OCI-M1 (cell line): ENCODE results near the gene APEX1.
"Not testable (repeated sequence)": the region's sequence is repeated elsewhere in the genome, so short reads cannot be mapped to it uniquely, and the experiment has no call there.

ENCODE experiments used
- DNase-seq: peaks from one replicate; lab custom pipeline; 2025; lab: John Stamatoyannopoulos, UW

The APEX1 gene

DNA sequence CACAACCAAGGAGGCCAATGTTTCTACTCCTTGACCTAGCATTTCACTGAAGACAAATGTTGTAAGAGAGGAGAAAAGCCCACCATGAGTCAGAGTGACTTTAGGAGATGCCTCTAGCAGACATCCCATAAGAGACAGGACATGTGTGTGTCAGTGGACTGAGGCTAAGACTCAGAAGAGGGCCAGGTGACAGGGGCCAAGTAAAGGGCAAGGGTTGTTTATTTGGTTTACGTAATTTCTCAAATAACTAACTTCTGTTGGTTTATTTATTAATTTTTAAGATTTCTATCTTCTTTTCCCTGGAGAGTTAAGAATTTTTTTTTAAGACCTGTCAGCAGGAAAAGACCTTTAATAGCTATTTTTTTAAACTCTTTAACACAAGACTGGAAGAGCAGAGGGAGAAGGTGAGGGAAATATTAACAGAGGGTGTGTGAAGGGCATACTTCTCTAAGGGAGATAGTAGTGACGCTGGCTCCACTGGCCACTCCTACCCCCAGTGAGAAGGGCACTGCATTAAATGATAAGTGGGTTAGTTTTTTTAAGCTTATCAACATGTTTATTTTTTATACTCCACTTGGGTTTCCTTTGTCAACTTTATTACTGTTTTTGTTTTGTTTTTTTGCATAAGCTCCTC, 17.6 kb downstream of the APEX1 start:
- no peak for DNase-seq

GRCh38 chr14:20476776-20477175, 21.8 kb downstream of the APEX1 start:
- peak; percentile 69 for DNase-seq

DNA sequence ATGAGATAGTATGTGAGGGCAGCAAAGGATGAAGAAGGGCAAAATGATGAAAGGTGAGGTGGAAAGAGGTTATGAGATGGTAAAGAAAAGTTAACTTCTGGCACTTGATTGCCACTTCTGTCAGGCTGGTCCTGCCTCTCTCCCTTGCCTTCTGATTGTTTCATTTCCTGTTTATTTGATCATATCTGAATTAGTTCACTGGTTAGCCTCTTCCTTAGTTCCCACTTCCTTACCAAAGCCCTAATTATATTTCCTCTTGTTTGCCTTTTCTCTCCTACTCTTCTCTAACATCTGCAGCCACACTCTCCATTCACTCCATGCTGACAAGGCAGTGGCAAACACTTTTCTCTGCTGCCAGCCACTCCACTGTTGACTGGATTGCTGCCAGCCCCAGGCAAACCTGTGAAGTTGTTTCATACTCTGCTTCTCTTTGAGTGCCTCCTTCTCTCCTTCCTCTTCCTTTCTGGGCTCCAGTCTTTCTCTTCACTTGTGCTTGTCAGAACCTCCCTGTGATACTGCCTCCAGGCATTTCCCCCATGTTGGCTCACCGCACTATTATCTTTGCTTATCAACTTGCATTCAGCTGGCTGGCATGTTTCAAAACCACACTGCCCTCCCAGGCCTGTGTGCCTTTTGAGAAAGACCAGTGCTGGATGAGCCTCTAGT, 22.3 kb downstream of the APEX1 start:
- peak; percentile 96 for DNase-seq

- no peak for DNase-seq
These were observed 23.9 kb downstream of the APEX1 start for GRCh38 chr14:20478894-20479293.

DNA sequence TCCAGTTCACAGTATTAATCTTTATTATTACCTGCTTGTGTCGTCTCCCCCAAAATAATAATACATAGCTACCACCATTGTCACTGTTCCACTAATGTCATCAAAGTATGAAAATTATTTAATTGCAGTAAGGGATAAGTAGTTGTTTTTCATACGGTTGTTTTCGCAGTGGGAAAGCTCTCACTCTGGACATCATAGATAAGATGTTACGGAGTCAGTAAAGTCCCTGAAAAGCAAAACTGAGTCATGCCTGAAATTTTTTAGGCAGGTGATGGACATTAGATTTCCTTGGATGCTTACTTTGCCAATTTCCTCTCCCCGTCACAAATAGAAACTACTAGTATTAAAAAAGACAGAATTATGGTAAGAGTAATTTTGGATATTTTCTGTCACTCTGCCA, 27.4 kb downstream of the APEX1 start:
- peak; percentile 57 for DNase-seq

DNA sequence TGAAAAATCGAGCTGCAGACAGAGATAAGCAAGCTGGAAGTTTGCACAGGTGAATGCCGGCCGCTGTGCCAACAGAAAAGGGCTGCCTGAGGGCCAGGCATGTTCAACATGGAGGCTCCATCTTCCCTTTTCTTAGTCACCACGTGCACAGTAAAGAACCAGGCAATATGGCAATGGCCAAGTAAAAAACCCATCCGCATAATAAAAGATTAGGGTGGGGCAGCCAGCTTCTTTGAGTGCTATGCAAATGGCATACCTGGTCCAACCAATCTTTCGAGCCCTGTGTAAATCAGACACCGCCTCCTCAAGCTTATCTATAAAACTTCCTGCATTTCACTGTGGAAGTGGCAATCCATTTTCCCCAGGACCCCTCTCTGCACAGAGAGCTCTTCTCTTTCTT, 30.9 kb downstream of the APEX1 start:
- DNase-seq: no peak

- no peak for DNase-seq
These were observed 31.8 kb downstream of the APEX1 start for GRCh38 chr14:20486684-20487395.

GRCh38 chr14:20487396-20487725, 32.3 kb downstream of the APEX1 start:
- peak; percentile 18 for DNase-seq

DNA sequence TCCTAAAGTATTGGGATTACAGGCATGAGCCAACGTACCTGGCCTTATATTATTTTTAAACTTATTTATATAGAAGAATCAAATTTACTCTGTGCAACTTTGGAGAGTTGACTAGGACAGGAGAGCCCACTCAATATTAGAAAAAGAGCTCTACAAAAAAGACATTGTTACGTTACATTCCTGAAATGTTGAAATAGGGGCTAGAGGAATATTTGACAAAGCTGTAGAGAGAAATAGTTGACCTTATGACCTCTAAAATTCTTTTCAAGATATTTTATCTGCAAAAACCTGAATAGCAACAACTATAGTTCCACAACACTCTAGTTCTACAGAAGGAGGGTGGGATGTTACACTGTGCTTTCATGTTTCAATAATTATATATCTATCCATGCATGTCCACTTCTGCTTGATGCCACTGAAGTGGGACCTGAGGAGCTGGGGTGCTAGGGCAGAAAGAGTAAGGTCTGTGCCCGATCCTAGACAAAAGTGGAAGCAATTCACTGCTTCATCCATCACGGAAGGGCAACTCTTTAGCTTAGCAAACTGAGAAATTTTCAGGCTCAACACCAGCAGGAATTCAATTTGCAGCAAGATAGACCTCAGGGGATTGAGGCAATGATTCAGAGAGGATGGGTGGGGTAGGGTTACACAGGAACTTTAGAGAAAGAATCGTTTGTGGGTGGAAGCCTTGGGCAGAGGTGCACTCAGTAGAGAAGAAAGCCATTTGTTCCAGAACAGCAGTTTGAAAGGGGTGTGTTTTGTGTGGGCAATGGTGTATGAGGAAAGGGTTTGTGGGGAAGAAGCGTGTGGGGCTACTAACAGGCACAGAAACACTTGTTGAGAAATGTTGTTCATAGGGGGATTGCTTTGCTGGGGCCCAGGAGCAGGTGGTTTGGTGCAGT, 34.3 kb downstream of the APEX1 start:
- DNase-seq: no peak

DNA sequence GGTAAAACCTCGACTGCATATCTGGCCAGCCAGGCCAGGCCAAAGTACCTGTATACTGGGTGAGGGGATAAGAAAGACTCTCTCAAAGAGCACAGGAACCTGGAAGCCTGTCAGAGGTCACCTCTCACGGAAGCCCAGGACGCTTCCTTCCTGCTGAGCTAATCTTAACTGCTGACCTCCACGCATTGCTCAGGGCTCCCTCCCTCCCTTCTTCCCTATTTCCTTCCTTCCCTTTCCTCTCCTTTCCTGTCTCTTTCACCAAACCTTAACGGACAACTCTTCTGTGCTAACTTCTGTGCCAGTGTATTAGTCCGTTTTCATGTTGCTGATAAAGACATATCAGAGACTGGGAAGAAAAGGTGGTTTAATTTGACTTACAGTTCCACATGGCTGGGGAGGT, 35.5 kb downstream of the APEX1 start:
- DNase-seq: peak; percentile 35

DNA sequence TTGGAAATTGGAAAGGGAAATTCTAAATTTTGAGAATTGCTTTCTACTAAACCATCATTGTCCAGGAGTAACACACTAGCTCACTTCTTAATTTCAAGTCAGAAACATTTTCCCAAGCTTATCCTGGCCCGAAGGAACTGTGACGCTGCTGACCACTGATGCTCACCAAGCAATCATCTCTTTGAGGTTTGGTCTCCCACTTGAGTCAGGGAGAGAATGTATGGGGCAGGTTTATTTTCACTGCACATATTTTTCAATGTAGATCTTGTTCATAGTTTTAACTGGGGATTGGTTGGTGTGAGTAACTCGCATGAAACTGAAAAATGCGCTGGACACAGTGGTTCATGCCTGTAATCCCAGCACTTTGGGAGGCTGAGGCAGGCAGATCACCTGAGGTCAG, 37.5 kb downstream of the APEX1 start:
- DNase-seq: no peak

DNA sequence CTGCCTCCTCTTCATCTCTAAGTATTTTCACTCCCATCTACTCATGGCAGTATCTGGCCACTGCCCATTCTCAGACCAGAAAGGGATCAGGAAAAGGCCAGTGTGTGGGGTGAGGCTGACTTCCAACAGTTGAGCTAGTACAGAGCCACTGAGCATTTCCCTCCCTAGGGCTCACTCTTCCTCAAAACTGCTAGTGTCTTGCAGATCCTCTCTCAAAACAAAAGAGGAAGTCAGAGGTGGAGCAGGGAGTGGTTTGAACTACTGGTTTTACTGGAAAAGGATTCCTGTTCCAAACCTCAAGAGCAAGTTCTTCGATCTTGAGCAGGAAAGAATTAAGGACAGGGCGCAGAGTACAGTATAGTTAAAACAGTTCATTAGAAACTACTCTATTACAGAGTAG, 38.6 kb downstream of the APEX1 start:
- peak; percentile 84 for DNase-seq

DNA sequence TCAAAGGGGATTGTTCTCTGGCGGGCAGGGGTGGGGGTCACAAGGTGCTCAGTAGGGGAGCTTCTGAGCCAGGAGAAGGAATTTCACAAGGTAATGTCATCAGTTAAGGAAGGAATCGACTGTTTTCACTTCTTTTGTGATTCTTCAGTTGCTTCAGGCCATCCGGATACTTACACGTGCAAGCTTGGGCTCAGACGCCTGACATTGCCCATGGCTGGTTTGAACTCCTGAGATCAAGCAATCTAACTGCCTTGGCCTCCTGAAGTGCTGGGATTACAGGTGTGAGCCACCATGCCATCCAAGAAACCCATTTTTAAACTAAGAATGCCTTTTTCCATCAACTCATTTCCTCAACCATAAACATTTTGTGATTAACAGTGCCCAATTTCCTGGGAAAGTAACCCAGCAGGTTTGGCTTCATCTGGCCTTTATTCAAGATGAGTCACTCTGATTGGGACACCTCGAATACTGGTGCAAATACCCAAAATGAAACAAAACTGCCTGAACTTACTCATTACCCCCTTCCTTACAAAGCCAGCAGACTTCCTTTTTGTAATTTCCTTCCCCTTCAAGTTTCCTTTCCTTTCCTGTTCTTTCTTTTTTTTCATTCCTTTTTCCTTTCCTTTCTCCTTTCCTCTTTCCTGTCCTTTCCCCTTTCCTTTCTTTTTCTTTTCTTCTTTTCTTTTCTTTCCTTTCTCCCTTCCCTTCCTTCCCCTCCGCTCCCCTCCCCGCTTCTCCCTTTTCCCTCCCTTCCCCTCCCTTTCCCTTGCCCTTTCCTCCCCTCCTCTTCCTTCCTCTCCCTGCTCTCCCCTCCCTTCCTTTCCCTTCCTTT, 40.1 kb downstream of the APEX1 start:
- DNase-seq: no peak

DNA sequence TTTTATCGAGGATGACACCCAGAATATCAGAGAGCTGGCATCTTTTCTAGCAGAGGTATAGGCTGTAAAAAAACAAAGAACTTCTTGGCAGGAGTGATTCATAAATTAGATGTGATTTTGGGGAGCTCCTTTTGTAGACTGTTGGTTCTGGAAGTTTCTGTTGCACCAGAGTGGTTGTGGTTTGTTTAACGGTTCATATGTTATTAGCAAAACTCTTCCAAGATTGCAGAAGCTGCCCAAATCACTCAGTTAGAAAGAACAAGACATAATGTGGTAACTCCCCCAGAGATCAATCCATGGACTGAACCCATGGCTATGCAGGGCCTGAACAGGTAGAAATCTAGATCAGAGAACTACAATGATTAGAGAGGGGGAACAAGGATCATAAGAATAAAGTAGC, 43.6 kb downstream of the APEX1 start:
- DNase-seq: no peak

DNA sequence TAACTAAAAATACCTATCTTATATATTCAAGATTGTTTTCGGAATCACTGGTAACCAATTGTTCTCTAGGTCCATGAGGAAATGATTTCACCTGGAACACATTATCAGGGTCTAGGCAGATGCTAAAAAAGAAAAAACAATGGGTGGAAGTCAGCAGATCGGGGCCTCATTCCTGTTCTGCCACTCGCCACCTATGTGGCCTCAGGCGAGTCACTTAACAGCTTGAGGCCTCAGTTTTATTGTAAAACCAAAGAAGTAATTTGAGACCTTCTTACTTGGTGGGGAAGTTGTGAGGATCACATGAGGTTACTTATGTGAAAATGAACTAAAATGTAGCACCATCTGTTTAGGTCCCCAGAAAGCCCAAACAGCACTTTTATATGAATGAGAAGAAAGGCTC, 44.1 kb downstream of the APEX1 start:
- DNase-seq: no peak

- no peak for DNase-seq
These were observed 44.9 kb downstream of the APEX1 start for GRCh38 chr14:20499881-20500280.

DNA sequence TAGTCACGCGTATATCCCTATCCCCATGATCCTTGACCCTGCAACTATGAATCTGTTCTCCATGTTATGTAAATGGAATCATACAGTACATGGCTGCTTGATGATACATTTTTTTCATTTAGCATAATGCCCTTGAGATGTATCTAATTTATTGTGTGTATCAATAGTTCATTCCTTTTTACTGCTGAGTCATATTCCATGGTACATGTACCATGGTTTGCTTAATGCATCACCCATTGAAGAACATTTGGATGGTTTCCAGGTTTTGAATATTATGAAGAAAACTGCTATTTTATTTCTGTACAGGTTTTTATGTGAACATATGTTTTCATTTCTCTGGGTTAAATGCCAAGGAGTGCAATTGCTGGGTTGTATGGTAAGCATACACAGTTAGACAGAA, 46.3 kb downstream of the APEX1 start:
- no peak for DNase-seq

GRCh38 chr14:20503898-20504297, 48.9 kb downstream of the APEX1 start:
- DNase-seq: no peak

GRCh38 chr14:20506276-20506675, 51.2 kb downstream of the APEX1 start:
- DNase-seq: not testable (repeated sequence)

- not testable (repeated sequence) for DNase-seq
These were observed 51.7 kb downstream of the APEX1 start for GRCh38 chr14:20506752-20507151.
